Naive thymus-derived CD8-positive, alpha-beta T cell (primary cell): ENCODE results near the gene SHQ1. TPM values are rescaled to one million over a fixed set of nuclear protein-coding genes. Genes with fewer than 3 reads are reported as not detected.

Experiments used
- ATAC-seq, 2 donors: fragments of 150-1000 bp; cut with Tn5 transposase in 1 of 2; sonication (Bioruptor Pico), chemical (Tn5 transposase) in 1 of 2; 1 replicate in 1 of 2; 2 replicates in 1 of 2; pipeline ENCODE4 v1.10.0; 2021; ENCODE audit warnings: mild to moderate bottlenecking in 2 of 2, moderate library complexity in 2 of 2
- POLR2A ChIA-PET: fragments of 350-600 bp; sonication (Branson Sonifier 250); formaldehyde crosslinking; loops from one replicate; lab custom pipeline; 2021; ENCODE audit warnings: antibody characterized with exemption; lab: Charles Lee
- DNase-seq, 10 donors: peaks; one replicate each; pipeline versions ENCODE4 v3.0.0 to v3.0.0-alpha.2; 2020 to 2022
- H3K27ac Mint-ChIP-seq, 10 donors: one replicate each; pipeline ENCODE4 v1.8.0; 2020 to 2022; ENCODE audit warnings: mild to moderate bottlenecking in 10 of 10, mixed read lengths in 10 of 10, moderate library complexity in 4 of 10, inconsistent platforms in 1 of 10
- H3K27me3 Mint-ChIP-seq, 5 donors: one replicate each; pipeline ENCODE4 v1.8.0; 2021 to 2022; ENCODE audit warnings: mixed read lengths in 5 of 5
- H3K36me3 Mint-ChIP-seq, 3 donors: one replicate each; pipeline ENCODE4 v1.8.0; 2020 to 2022; ENCODE audit warnings: mixed read lengths in 3 of 3, mild to moderate bottlenecking in 2 of 3, inconsistent platforms in 1 of 3
- H3K4me1 Mint-ChIP-seq, 4 donors: one replicate each; pipeline ENCODE4 v1.8.0; 2021 to 2022; ENCODE audit warnings: mixed read lengths in 4 of 4
- H3K4me3 Mint-ChIP-seq, 10 donors: one replicate each; pipeline ENCODE4 v1.8.0; 2020 to 2022; ENCODE audit warnings: mild to moderate bottlenecking in 10 of 10, mixed read lengths in 10 of 10, moderate library complexity in 6 of 10, inconsistent platforms in 1 of 10
- H3K9me3 Mint-ChIP-seq, 9 donors: one replicate each; pipeline ENCODE4 v1.8.0; 2020 to 2022; ENCODE audit warnings: mixed read lengths in 9 of 9, mild to moderate bottlenecking in 3 of 9, inconsistent platforms in 1 of 9, moderate library complexity in 1 of 9
- polyA plus RNA-seq, 3 donors: library from polyadenylated mRNA; unstranded; fragments of 300-500 nt; fragmentation: Illumina TruSeq; gene quantifications; one replicate each; pipeline ENCODE4 v1.2.3, GENCODE V29; 2021
- total RNA-seq, 8 experiments: library from RNA in 2 of 8; stranded (reverse) in 2 of 8; gene quantifications; one replicate each; pipeline ENCODE4 v1.2.3 and lab custom pipeline; 2021 to 2026

Gene SHQ1
- total and polyA plus RNA-seq, 5 experiments from 2014 or later: 14.8 to 26.4 (median 22.7) TPM

GRCh38 chr3:72888546-72889309, 40.5 kb upstream of the SHQ1 start:
- Mint-ChIP-seq H3K36me3 (peaks cover 0 to 4% (median 3%) of the 10 kb centered on the region in 3 donors), H3K27ac (no peak overlapping the region), H3K4me3 (peak overlapping the region; percentile 30 to 76 (median 62)), H3K4me1 (peaks cover 15 to 22% (median 15%) of the 10 kb centered on the region in 4 donors), H3K27me3 (peaks cover 43 to 78% (median 73%) of the 10 kb centered on the region in 5 donors), H3K9me3 (peaks cover 0 to 6% (median 0%) of the 10 kb centered on the region in 9 donors)
- peak in 1 of 2 donors; percentile 26 for ATAC-seq
- POLR2A ChIA-PET: no interaction called here
- DNase-seq: peak in 2 of 10 donors; percentile 10 to 13

DNA sequence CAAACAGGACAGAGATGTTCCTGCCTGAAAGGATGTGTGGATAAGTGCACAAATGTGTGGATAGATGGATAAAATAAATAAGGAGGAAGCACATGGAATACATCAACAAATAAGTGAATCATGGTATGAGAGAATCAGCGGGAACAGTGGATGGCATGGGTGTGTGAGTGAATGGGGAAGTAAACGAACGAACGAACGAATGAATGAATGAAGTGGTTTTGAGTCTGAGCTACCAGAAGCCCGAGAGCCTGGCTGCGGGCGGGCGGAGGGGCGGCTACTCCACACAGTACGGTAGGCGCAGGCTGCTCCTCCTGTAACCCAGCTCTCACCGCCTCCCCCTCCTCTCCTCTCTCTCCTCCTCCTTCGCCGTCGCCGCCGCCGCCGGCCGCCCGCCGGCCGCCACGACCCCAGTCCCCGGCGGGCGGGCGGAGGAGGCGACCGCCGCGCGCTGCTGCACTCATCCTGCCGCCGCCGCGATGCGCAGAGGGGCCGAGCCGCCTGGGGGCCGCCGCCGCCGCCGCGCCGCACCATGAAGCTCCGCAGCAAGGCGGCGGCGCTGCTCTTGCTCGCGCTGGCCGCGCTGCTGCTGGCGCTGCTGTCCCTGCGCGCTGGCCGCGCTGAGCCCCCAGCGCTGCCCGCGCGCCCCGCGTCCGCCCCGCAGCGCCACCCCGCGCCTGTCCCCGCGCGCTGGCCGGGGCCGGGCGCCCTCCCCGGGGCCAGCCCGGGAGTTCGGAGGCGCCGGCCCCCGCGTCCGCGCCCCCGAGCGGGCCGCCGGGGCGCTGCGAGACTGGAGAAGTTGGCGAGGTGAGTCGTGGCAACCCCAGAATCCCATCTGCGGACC, 39.7 kb upstream of the SHQ1 start, which contains the start of gene GXYLT2:
Gene GXYLT2 (plus strand): TSS at position 342 of the 841 bp plus-strand sequence. CDS start 188 bp downstream, at position 530.
- Mint-ChIP-seq H3K27me3 (peaks cover 42 to 76% (median 69%) of the 10 kb centered on the region in 5 donors), H3K4me1 (peaks cover 10 to 22% (median 15%) of the 10 kb centered on the region in 4 donors), H3K4me3 (peak within 1 kb of the TSS; percentile 59 to 85 (median 78)), H3K9me3 (peaks cover 0 to 13% (median 6%) of the 10 kb centered on the region in 9 donors), H3K36me3 (peaks cover 0 to 8% (median 7%) of the 10 kb centered on the region in 3 donors), H3K27ac (peak within 1 kb of the TSS in 1 of 10 donors; percentile 73)
- ATAC-seq: peak; percentile 81 to 93
- peak in 6 of 10 donors; percentile 4 to 31 (median 18) for DNase-seq
- POLR2A ChIA-PET: no interaction called here

DNA sequence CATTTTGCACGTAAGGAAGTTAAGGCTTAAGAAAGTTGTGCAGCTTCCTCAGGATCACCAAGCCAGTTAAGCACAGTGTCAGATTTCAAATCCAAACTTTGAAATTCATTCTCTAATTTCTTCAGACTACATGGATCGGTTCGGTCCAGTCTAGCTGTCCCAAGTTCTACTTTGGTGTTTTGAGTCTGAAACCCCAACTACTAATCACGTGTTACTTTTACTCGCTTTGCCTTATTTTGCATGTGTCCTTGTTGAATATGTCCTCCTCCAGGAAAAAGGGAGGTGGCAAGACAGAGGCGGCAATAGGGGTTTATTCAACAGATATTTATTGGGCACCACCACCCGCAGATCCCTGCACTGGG, 39.1 kb upstream of the SHQ1 start:
- no peak for DNase-seq
- Mint-ChIP-seq H3K4me3 (peak overlapping the region; percentile 59 to 85 (median 78)), H3K4me1 (peaks cover 9 to 22% (median 15%) of the 10 kb centered on the region in 4 donors), H3K27ac (no peak overlapping the region), H3K9me3 (peaks cover 0 to 17% (median 7%) of the 10 kb centered on the region in 9 donors), H3K27me3 (peaks cover 44 to 77% (median 68%) of the 10 kb centered on the region in 5 donors), H3K36me3 (peaks cover 0 to 12% (median 7%) of the 10 kb centered on the region in 3 donors)
- POLR2A ChIA-PET: no interaction called here
- ATAC-seq: no peak

DNA sequence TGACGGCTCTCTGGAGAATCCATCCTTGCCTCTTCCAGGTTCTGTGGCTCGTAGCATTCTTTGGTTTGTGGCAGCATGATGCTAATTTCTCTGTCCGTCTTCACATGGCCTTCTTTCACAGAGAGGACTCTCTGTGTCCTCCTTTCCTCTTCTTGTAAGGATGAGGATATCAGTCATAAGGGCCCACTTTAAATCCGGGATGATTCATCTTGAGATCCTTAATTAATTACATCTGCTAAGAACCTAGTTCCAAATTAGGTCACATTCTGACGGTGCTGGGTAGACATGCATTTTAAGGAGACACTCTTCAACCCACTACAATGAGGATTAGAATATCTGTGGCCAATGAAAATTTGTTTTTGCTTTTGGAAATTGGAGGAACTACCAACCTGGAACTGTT, 23.9 kb upstream of the SHQ1 start:
- ATAC-seq (no peak), DNase-seq (no peak)
- Mint-ChIP-seq H3K27me3 (peaks cover 0 to 6% (median 3%) of the 10 kb centered on the region in 5 donors), H3K4me1 (no peaks in the 10 kb centered on the region), H3K36me3 (no peaks in the 10 kb centered on the region), H3K4me3 (no peak overlapping the region), H3K9me3 (peaks cover 0 to 3% (median 0%) of the 10 kb centered on the region in 9 donors), H3K27ac (peak overlapping the region in 1 of 10 donors; percentile 41)
- POLR2A ChIA-PET: no interaction called here

DNA sequence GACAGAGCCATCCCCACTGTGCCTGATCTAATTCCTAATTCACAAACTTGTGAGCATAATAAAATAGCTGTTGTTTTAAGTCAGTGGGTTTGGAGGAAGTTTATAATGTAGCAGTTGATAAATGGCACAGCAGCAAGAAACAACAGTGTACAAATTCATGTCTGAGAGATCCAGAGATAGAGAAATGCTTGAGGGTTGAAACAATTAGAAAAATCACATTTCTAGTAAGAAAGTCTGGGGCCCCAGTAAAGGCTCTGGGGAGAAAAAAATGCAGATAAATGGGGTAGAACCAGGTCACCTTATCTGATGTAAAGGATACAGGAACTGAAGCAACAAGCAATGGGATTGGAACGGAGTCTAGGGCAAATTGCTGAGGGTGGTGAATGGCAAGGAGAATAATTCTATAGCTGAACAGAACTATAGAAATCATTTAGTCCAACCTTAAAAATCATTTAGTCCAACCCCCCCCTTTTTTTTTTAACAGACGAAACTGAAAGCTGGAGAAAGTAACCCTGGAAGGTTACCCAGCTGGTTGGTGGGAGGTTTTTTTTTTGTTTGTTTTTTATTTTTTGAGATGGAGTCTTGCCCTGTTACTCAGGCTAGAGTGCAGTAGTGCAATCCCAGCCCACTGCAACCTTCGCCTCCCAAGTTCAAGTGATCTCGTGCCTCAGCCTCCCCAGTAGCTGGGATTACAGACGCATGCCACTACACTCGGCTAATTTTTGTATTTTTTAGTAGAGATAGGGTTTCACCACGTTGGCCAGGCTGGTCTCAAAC, 14.3 kb upstream of the SHQ1 start:
- no peak for ATAC-seq
- Mint-ChIP-seq H3K4me3 (no peak overlapping the region), H3K27me3 (peaks cover 0 to 3% (median 1%) of the 10 kb centered on the region in 5 donors), H3K27ac (no peak overlapping the region), H3K4me1 (no peaks in the 10 kb centered on the region), H3K36me3 (no peaks in the 10 kb centered on the region), H3K9me3 (peaks cover 0 to under 1% (median 0%) of the 10 kb centered on the region in 9 donors)
- no peak for DNase-seq
- POLR2A ChIA-PET: interaction anchor here (0.5 kb wide), 1 partner anchor 1058 kb away, joined by 3 read pairs; no protein-coding TSS in a partner anchor

DNA sequence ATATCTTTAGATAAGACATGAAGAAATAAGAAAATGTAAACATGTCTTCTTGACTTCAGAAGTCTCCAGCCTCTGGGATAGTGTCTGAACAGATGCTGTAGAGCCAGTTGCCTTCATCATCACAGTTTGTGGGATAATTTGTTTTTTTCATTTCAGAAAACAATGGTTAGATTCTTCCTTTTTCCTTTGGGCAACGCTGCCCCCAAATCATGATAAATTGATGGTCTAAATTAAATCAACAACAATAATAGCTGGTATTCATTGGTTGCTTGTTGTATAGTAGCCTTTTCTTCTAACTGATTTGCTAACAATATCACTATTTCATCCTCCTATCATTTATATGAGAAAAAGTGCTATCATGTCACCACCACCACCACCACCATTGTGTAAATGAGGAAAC, 12.6 kb upstream of the SHQ1 start:
- POLR2A ChIA-PET: interaction anchor here (0.6 kb wide), 1 partner anchor 842 kb away, joined by 3 read pairs; no protein-coding TSS in a partner anchor
- no peak overlapping the region for H3K4me3 Mint-ChIP-seq
- H3K4me1 Mint-ChIP-seq: no peaks in the 10 kb centered on the region
- DNase-seq (no peak), ATAC-seq (no peak)
- no peak overlapping the region for H3K27ac Mint-ChIP-seq
- peaks cover 0 to 5% (median 0%) of the 10 kb centered on the region in 5 donors for H3K27me3 Mint-ChIP-seq
- no peaks in the 10 kb centered on the region for H3K9me3 Mint-ChIP-seq
- H3K36me3 Mint-ChIP-seq: no peaks in the 10 kb centered on the region

DNA sequence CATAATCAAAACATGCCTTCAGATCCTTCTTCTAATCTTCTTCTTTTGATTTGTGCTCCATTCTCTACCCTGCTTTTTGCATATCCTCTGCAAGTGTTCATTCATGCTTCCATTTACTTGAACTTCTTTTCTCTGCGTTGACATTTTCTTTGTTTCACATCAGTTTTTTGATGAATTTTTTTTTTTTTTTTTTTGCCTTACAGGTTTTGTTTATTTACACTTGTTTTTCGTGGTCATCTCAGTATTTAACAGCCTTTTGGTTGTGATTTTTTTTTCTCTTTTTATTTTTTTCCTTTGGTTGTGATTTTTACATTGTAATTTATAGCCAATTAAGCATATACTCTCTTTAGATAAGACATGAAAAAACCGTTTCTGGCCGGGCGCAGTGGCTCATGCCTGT, 11.8 kb upstream of the SHQ1 start:
- Mint-ChIP-seq H3K27me3 (peaks cover 0 to 6% (median 4%) of the 10 kb centered on the region in 5 donors), H3K36me3 (no peaks in the 10 kb centered on the region), H3K9me3 (no peaks in the 10 kb centered on the region), H3K4me1 (no peaks in the 10 kb centered on the region), H3K27ac (no peak overlapping the region), H3K4me3 (no peak overlapping the region)
- DNase-seq (no peak), ATAC-seq (no peak)
- POLR2A ChIA-PET: no interaction called here

GRCh38 chr3:72855001-72855400, 6.8 kb upstream of the SHQ1 start:
- POLR2A ChIA-PET: no interaction called here
- no peak for ATAC-seq
- no peaks in the 10 kb centered on the region for H3K9me3 Mint-ChIP-seq
- no peak overlapping the region for H3K4me3 Mint-ChIP-seq
- peaks cover 2 to 5% (median 4%) of the 10 kb centered on the region in 4 donors for H3K4me1 Mint-ChIP-seq
- H3K27me3 Mint-ChIP-seq: peaks cover 0 to 7% (median 4%) of the 10 kb centered on the region in 5 donors
- H3K36me3 Mint-ChIP-seq: no peaks in the 10 kb centered on the region
- DNase-seq: no peak
- H3K27ac Mint-ChIP-seq: no peak overlapping the region

- POLR2A ChIA-PET: no interaction called here
- Mint-ChIP-seq H3K27ac (peak overlapping the region; percentile 82 to 92 (median 86)), H3K9me3 (no peaks in the 10 kb centered on the region), H3K4me1 (peaks cover 25 to 56% (median 51%) of the 10 kb centered on the region in 4 donors), H3K4me3 (peak overlapping the region; percentile 92 to 99 (median 97)), H3K27me3 (no peaks in the 10 kb centered on the region), H3K36me3 (peaks cover 0 to 7% (median 0%) of the 10 kb centered on the region in 3 donors)
- DNase-seq (peak in 4 of 10 donors; percentile 2 to 49 (median 32)), ATAC-seq (peak; percentile 43 to 48)
Observed at GRCh38 chr3:72848703-72849081, 447 bp upstream of the SHQ1 start.

DNA sequence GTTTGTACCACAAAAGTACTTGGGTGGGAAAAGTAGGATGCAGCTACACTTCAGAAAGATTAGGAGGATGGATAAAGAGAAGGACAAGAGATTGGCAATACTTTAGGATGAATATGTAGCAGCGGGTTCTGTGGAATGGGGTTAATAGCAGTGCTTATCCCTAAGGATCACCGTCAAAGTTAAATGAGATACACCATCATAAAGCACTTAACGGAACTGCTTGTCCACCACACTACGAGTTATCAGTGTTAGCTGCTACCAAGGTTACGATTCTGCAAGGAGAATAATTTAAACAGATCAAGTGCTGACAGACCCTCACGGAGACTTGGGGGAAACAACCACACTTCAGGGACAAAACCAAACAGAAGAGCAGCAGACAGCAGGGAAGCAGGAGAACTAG, 963 bp downstream of the SHQ1 start:
- peak overlapping the region; percentile 92 to 99 (median 97) for H3K4me3 Mint-ChIP-seq
- H3K27me3 Mint-ChIP-seq: no peaks in the 10 kb centered on the region
- H3K36me3 Mint-ChIP-seq: peaks cover 0 to 17% (median 0%) of the 10 kb centered on the region in 3 donors
- H3K9me3 Mint-ChIP-seq: no peaks in the 10 kb centered on the region
- POLR2A ChIA-PET: interaction anchor here (0.6 kb wide), 1 partner anchor 760 kb away, joined by 5 read pairs; no protein-coding TSS in a partner anchor
- H3K4me1 Mint-ChIP-seq: peaks cover 25 to 57% (median 51%) of the 10 kb centered on the region in 4 donors
- H3K27ac Mint-ChIP-seq: peak overlapping the region; percentile 13 to 91 (median 85)
- DNase-seq (no peak), ATAC-seq (no peak)

DNA sequence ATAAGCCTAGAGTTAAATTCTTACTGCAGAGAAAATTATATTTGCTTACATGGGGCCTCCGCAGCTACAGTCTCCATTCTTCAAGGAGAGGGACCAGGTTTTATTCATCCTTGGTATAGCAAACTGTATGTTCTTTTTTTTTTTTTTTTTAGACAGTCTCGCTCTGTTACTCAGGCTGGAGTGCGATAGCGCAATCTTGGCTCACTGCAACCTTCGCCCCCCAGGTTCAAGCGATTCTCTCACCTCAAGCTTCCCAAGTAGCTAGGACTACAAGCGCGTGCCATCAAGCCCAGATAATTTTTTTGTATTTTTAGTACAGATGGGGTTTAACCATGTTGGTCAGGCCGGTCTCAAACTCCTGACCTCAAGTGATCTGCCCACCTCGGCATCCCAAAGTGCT, 2.1 kb downstream of the SHQ1 start:
- Mint-ChIP-seq H3K27ac (peak overlapping the region in 5 of 10 donors; percentile 1 to 82 (median 30)), H3K36me3 (peaks cover 3 to 28% (median 11%) of the 10 kb centered on the region in 3 donors), H3K4me3 (peak overlapping the region; percentile 4 to 99 (median 95)), H3K27me3 (no peaks in the 10 kb centered on the region), H3K9me3 (no peaks in the 10 kb centered on the region), H3K4me1 (peaks cover 23 to 54% (median 47%) of the 10 kb centered on the region in 4 donors)
- ATAC-seq: no peak
- POLR2A ChIA-PET: interaction anchor here (0.6 to 0.7 kb wide), 2 partner anchors 105 to 1120 kb away, joined by 3 read pairs; no protein-coding TSS in a partner anchor
- DNase-seq: no peak
